Heart left ventricle (tissue), 13 donors: ENCODE measurements around the gene SERPINB2.

Experiments
- CTCF ChIP-seq, 12 donors: fragments of 200-600 bp; sonication (generic) in 4 of 12; IDR thresholded peaks; one replicate each; pipeline versions ENCODE4 v1.5.0 to v1.8.0; 2018 to 2022; ENCODE audit warnings: antibody characterized with exemption in 12 of 12, mild to moderate bottlenecking in 5 of 12
- POLR2A ChIP-seq, 2 donors: fragments of 450-650 bp; IDR thresholded peaks; one replicate each; pipeline ENCODE4 v1.6.1; 2017; ENCODE audit warnings: antibody characterized with exemption in 2 of 2, mild to moderate bottlenecking in 2 of 2, moderate library complexity in 2 of 2
- donor health status: ischemic (EF 13 %, LVEDD 7.1; RV severe dilation, severe dysfunction).
- donor health status: DM: no; HTN: yes; CAD: no.
- donor health status: DM: no; HTN: no; CAD: no.
- donor health status: ischemic (EF 25% LVEDD 6.9; RV normal size, moderate dysfunction).
- donor health status: ischemic (EF 25% LVEDD 5.7; RV mildly dilated, moderate dysfunction).
- donor health status: ischemic (EF 35%, LVEDD 5.7; RV mildly dilated, moderate dysfunction).
- donor health status: nonischemic (EF 11% LVEDD 7.7; RV severe dilation, severe dysfunction).
- donor health status: DM: yes; HTN: yes; CAD: no.
- donor health status: PGD.
- donor health status: ischemic (EF 29% LVEDD 5.4; RV normal size, mild dysfunction).
- donor health status: nonischemic (EF 23%, LVEDD 6.1; RV moderate dilation, normal function).

DNA sequence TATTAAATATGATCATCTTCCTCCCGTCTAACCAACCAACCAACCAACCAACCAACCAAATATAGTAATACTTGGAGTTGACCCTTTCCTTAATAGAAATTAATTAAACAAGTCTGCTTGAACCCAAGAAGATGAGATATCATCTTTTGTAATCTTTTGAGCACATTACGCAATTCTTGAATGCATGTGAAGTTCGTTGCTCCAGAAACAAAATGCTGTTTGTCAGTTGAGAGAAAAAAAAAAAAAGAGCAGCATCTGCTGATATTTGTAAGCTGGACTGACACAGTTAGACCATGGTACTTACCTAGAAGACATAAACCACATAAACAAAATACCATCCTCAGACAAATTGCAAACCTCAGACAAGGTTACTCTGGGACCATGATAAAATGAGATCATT, 9.2 kb upstream of the SERPINB2 start:
- TF ChIP-seq CTCF (IDR thresholded peaks at IDR 0.05) (no peak), POLR2A (IDR thresholded peaks at IDR 0.05) (no peak)
